ENCODE results near the gene DDX60.
"Not testable (repeated sequence)": the region's sequence is repeated elsewhere in the genome, so short reads cannot be mapped to it uniquely, and the experiment has no call there.

The DDX60 gene

GRCh38 chr4:168353746-168354145 is 35.2 kb upstream of the DDX60 start:
- no peak for TF ChIP-seq CTCF (IDR thresholded peaks at IDR 0.05; ENCODE audit: extremely low read depth, missing control alignments)
- no peak for DNase-seq (ENCODE audit: low spot score)

GRCh38 chr4:168337550-168337940 is 19.0 kb upstream of the DDX60 start:
- no peak for DNase-seq (ENCODE audit: low spot score)
- TF ChIP-seq CTCF (IDR thresholded peaks at IDR 0.05; ENCODE audit: extremely low read depth, missing control alignments): no peak

GRCh38 chr4:168336837-168337549 is 18.4 kb upstream of the DDX60 start:
- TF ChIP-seq CTCF (IDR thresholded peaks at IDR 0.05; ENCODE audit: extremely low read depth, missing control alignments): no peak
- DNase-seq (ENCODE audit: low spot score): no peak

GRCh38 chr4:168335621-168336020 is 17.1 kb upstream of the DDX60 start:
- DNase-seq (ENCODE audit: low spot score): no peak
- no peak for TF ChIP-seq CTCF (IDR thresholded peaks at IDR 0.05; ENCODE audit: extremely low read depth, missing control alignments)

GRCh38 chr4:168334053-168334452 is 15.5 kb upstream of the DDX60 start:
- no peak for TF ChIP-seq CTCF (IDR thresholded peaks at IDR 0.05; ENCODE audit: extremely low read depth, missing control alignments)
- DNase-seq (ENCODE audit: low spot score): no peak

- DNase-seq (ENCODE audit: low spot score): not testable (repeated sequence)
These were observed 12.0 kb upstream of the DDX60 start for GRCh38 chr4:168330575-168330974.

GRCh38 chr4:168325591-168325990 is 7.0 kb upstream of the DDX60 start:
- DNase-seq (ENCODE audit: low spot score): no peak
- TF ChIP-seq CTCF (IDR thresholded peaks at IDR 0.05; ENCODE audit: extremely low read depth, missing control alignments): no peak

GRCh38 chr4:168321006-168321405 is 2.5 kb upstream of the DDX60 start:
- TF ChIP-seq CTCF (IDR thresholded peaks at IDR 0.05; ENCODE audit: extremely low read depth, missing control alignments): no peak

More at GRCh38 chr4:168321006-168321405, 2.5 kb upstream of the DDX60 start:
- no peak for DNase-seq (ENCODE audit: low spot score)
